ENCODE data around the gene FOXD4L1.
"Not testable (repeated sequence)": the region's sequence is repeated elsewhere in the genome, so short reads cannot be mapped to it uniquely, and the experiment has no call there.

Gene FOXD4L1

GRCh38 chr2:113498365-113498764 is at the start of gene FOXD4L1:
FOXD4L1 (plus strand) TSS chr2:113498665; CDS start chr2:113499257, 592 bp downstream.
- FAIRE-seq = not testable (repeated sequence)

DNA sequence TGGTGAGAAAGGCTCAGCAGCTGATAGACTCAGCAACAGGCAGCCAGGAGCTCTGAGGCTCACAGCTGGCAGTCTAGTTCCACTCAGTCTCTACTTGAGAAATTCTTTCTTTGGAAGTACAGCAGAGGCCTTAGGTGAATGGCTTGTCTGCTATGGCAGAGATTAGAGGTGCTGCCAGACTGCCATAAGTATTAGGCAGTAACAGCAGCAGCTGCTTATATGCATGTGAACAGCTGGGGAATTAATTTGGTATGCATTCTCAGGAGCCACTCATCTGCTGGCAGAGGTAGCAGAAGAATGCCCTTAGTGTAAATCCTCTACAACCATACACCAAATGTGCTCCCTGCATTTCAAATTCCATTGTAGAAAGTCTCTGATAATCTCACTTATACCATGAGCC is 32.7 kb upstream of the FOXD4L1 start:
- FAIRE-seq = not testable (repeated sequence)

DNA sequence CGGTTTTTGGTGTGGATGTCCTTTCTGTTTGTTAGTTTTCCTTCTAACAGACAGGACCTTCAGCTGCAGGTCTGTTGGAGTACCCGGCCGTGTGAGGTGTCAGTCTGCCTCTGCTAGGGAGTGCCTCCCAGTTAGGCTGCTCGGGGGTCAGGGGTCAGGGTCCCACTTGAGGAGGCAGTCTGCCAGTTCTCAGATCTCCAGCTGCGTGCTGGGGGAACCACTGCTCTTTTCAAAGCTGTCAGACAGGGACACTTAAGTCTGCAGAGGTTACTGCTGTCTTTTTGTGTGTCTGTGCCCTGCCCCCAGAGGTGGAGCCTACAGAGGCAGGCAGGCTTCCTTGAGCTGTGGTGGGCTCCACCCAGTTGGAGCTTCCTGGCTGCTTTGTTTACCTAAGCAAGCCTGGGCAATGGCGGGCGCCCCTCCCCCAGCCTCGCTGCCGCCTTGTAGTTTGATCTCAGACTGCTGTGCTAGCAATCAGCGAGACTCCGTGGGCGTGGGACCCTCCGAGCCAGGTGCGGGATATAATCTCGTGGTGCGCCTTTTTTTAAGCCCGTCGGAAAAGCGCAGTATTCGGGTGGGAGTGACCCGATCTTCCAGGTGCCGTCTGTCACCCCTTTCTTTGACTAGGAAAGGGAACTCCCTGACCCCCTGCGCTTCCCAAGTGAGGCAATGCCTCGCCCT is 21.6 kb upstream of the FOXD4L1 start:
- FAIRE-seq = not testable (repeated sequence)

DNA sequence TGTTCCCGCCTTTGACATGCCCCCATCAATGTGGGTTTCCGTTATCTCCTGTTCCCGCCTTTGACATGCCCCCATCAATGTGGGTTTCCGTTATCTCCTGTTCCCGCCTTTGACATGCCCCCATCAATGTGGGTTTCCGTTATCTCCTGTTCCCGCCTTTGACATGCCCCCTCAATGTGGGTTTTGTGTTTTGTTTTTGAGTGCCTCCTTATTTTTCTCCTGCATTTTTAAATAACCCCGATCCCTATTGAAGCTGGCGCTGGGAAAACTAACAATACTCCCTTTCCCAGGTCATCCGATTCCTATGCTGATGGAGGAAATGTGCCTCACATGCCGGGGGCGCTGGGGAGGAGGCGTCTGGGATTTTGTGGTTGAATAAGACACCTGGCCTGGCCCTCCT is 1.9 kb upstream of the FOXD4L1 start:
- not testable (repeated sequence) for FAIRE-seq

DNA sequence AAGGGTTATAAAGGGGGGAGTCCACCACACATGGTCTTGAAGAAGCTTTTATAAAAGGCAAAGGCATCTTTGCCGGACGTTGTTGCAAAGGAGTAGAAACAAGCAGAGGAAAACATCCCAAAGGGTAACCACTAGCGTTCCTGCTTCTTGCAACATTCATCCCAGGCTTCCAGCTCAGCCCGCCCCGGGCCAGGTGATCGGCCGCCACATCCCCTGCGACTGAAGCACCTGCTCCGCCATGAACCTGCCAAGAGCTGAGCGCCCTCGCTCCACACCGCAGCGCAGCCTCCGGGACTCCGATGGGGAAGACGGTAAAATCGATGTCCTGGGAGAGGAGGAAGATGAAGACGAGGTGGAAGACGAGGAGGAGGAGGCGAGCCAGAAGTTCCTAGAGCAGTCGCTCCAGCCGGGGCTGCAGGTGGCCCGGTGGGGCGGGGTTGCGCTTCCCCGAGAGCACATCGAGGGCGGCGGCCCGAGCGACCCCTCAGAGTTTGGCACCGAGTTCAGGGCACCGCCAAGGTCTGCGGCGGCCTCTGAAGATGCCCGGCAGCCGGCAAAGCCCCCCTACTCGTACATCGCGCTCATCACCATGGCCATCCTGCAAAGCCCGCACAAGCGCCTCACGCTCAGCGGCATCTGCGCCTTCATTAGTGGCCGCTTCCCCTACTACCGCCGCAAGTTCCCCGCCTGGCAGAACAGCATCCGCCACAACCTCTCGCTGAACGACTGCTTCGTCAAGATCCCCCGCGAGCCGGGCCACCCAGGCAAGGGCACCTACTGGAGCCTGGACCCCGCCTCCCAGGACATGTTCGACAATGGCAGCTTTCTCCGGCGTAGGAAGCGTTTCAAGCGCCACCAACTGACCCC is 787 bp downstream of the FOXD4L1 start:
- not testable (repeated sequence) for FAIRE-seq

DNA sequence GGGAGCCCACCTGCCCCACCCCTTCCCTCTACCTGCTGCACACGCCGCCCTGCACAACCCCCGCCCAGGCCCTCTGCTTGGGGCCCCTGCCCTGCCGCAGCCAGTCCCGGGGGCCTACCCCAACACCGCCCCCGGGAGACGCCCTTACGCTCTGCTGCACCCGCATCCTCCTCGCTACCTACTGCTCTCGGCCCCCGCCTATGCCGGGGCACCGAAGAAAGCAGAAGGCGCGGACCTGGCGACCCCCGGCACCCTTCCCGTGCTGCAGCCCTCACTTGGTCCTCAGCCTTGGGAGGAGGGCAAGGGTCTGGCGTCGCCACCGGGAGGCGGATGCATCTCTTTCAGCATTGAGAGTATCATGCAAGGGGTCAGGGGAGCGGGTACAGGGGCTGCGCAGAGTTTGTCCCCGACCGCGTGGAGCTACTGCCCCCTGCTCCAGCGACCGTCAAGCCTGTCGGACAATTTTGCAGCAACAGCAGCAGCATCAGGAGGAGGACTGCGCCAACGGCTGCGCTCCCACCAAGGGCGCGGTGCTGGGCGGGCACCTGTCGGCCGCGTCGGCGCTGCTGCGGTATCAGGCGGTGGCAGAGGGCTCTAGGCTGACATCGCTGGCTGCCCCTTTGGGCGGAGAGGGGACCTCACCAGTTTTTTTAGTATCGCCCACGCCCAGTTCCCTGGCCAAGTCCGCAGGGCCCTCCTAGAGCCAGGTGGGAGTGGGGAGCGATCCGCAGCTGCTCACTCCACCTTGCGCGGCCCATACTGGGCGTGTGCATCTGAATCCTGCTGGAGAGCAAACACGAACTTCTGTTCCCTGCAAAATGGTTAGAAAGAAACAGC is 1.6 kb downstream of the FOXD4L1 start:
- FAIRE-seq = not testable (repeated sequence)

DNA sequence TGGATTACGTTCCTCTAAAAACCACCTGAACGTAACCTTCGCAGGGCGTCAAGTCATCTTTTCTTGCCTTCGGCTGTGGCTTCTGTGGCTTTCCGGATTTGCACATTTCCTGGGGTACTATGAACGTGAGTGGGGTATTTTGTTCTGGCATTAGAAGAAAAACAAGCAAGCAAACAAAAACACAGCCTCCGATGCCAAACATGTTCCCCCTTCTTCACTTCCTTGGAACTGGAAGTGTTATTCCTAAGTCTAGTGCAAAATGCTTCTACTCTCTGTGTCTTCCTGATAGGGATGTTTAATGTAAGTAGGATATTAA is 2.2 kb downstream of the FOXD4L1 start:
- FAIRE-seq = not testable (repeated sequence)

DNA sequence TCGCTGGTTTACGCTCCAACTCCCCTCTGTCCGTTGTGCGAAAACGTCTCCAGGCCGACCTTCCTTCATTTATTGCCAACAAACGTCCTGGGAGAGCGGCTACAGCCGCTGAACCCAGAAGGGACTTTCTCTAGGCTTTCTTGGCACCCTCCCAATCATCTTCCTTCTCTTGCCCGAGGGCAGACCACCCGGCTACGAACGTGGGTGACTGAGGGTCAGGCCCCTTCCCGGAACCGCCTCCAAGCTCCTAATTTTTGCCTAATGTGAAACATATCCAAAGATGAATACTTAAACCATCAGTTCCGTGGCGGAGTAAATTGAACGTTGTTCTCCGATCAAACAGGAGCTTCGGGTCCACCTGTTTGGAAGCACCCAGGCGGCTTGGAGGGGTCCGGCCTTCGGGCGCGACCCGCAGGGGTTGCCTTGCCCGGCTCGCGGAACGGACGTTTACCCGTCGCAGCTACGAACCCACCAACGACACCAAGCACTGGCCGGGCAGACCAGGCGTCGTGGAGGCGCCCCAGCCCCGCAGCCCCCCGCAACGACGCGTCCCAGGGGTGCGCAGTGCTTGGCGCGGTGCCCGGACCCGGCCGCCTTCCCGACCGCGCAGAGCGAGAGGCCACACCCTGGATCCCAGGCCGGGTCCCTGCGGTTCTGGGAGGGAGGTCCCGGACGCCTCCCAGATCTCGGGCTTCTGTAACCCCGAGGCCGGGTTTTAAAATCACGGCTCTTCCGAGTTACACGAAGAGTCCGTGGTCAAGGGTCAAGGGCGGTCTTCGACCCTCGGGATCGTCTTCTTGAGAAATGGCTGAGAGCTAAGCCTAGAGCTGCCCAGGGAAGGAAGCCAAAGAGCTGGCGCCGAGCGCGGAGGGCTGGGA is 4.0 kb downstream of the FOXD4L1 start:
- FAIRE-seq = not testable (repeated sequence)

- FAIRE-seq = not testable (repeated sequence)
Observed at GRCh38 chr2:113503094-113504042, 4.9 kb downstream of the FOXD4L1 start.

- FAIRE-seq = not testable (repeated sequence)
Observed at GRCh38 chr2:113504081-113504480, 5.6 kb downstream of the FOXD4L1 start.

DNA sequence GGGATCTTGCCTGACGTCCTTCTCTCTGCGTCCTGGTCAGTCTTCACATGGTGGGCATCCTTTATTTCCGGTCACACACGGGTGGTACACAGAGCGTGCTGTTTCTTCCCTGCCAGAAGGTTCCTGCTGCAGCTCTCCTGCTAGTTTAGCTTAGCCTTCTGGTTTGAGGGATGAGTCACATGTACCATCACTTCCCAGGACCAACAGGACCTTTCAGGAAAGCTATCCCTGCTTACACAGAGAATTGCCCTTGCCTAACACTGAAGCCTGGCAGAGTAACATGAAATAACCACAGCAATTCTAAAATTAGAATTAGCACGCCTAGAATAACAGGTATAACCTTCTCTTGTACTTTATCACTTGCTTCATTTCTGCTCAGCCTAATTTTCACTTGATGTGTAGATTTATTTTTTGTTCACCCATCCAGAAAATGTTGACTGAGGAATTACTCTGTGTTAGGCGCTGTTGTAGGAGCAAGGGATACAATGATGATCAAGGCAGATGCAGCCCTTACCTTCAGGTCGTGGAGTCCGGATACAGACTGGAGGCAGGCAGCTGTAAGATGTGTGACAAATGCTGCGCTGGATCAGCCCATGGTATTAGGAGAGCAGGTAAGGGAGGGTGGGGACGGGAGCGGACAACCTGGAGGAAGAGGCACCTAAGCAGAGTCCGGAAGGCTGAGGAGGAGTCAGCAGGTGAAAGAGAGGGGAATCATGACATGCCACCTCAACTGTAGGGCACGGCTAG is 9.1 kb downstream of the FOXD4L1 start:
- FAIRE-seq = not testable (repeated sequence)

DNA sequence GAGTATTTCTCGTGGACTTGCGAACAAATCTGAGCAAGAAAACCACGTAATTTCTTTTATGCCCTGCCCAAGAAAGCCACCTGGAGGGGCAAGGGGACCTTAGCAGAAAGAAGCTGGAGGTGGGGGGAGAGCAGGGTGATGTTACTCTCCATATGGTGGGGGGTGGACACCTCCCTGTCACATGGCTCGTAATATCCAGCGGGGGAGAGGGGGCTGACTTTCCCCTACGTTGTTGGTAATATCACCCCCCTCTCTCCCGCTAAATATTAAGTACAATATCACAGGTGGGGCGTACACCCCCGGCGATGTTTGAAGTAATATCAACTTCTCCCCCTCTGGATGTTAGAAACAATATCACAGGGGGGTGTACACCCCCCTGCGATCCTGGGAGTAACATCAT is 9.7 kb downstream of the FOXD4L1 start:
- FAIRE-seq = not testable (repeated sequence)

DNA sequence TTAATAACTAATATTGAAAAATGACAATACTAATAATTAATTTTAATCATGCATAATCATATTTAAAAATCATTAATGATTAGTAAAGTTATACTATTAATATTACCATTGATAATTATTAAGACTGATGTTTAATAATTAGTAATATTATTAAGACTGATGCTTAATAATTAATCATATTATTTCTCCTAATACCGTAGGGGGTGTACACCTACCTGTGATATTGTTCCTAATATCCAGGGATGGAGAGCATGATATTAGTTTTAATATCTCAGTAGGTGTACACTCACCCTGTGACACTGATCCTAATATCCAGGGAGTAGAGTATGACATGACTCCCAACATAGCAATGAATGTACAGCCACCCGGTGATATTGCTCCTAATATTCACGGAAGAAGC is 12.4 kb downstream of the FOXD4L1 start:
- FAIRE-seq = not testable (repeated sequence)

GRCh38 chr2:113511859-113512258 is 13.4 kb downstream of the FOXD4L1 start:
- not testable (repeated sequence) for FAIRE-seq

- FAIRE-seq = not testable (repeated sequence)
Observed at GRCh38 chr2:113515457-113515856, 17.0 kb downstream of the FOXD4L1 start.

DNA sequence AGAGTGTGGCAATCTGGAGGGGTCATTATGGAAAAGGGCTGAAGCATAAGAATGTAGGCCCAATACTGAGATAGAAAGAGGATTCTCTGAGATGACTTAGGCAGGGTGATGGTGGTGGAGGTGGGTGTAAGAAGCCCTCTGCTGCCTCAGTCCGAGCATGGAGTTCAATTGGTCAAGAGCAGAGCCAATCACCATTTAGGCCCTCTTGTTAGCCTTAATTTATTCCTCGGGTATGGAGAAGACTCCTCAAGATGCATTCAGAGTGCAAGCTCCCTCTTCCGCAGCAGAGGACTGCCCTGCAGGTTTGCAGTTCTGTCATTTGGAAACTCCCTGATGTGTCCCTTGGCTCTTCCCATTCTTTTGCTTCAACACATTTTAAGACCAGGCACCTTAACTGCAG is 17.5 kb downstream of the FOXD4L1 start:
- not testable (repeated sequence) for FAIRE-seq

GRCh38 chr2:113517025-113517424 is 18.6 kb downstream of the FOXD4L1 start:
- FAIRE-seq = not testable (repeated sequence)

GRCh38 chr2:113520837-113521236 is 22.4 kb downstream of the FOXD4L1 start:
- FAIRE-seq = not testable (repeated sequence)

- not testable (repeated sequence) for FAIRE-seq
Observed at GRCh38 chr2:113521492-113521891, 23.0 kb downstream of the FOXD4L1 start.

DNA sequence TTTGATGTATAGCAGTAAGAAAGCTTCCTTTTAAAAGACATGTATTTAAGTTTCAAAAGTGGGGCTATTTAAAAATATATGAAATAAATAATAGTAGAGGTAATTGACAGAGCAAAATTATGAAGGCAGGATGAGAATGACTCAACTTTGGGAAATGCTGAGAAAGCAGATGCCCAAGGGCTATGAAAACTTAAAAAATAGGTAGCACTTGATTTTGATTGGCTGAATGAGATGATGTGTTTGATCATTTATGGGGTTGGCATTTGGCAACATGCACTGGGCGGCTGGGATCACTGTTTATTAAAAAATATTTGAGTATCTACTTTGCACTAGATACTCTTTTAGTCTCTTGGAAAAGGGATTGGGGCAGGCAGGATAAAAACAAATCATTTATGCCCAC is 26.5 kb downstream of the FOXD4L1 start:
- not testable (repeated sequence) for FAIRE-seq

Data from islet of Langerhans (tissue), 1 donor.